HepG2 (cell line): Measurements from ENCODE around the gene NUFIP1. TPM values are rescaled to one million over a fixed set of nuclear protein-coding genes. Genes with fewer than 3 reads are reported as not detected.

Source experiments
- ATAC-seq: fragments of 200-7000 bp; cut with Tn5 transposase; 3 replicates; pipeline ENCODE4 v1.9.1; 2020; ENCODE audit warnings: mild to moderate bottlenecking, moderate library complexity
- BruUV-seq: library from RNA; stranded (reverse); fragments of 400-500 nt; replicated peaks from 2 replicates; lab custom pipeline; 2021; lab: Mats Ljungman, UMichigan
- CTCF ChIA-PET: fragments of 300-600 bp; formaldehyde crosslinking; extraction: SDS; loops from one replicate; lab custom pipeline; 2021; ENCODE audit warnings: low total read pairs, inconsistent platforms, low intra/inter-chr PET ratio; lab: Yijun Ruan, JAX
- POLR2A ChIA-PET: fragments of 350-600 bp; sonication (Branson Sonifier 250); formaldehyde crosslinking; loops from one replicate; lab custom pipeline; 2020; ENCODE audit warnings: antibody characterized with exemption, inconsistent platforms; lab: Yijun Ruan, JAX
- DNase-seq: peaks from one replicate; pipeline ENCODE4 v3.0.0-alpha.2; 2015; ENCODE audit warnings: low spot score
- FAIRE-seq: peaks from 3 replicates; lab custom pipeline; 2011; peaks lifted over from hg19 to GRCh38; lab: Jason Lieb, UNC
- H2AFZ ChIP-seq: one replicate; pipeline ENCODE4 v1.6.1; 2011; ENCODE audit warnings: low read length, inconsistent platforms
- H3K27ac ChIP-seq: fragments of 300-600 bp; 3 replicates; pipeline ENCODE4 v1.8.0; 2011; ENCODE audit warnings: mixed run types, mild to moderate bottlenecking, mixed read lengths, low read length, inconsistent platforms; ENCODE audit not compliant: insufficient read depth; ENCODE audit errors: extremely low read length
- H3K27me3 ChIP-seq, 2 experiments: fragments of 200-600 bp in 1 of 2; 2 replicates in 1 of 2; 3 replicates in 1 of 2; pipeline versions ENCODE4 v1.6.0 to v1.8.0; 2011; ENCODE audit warnings: low read length in 2 of 2, mild to moderate bottlenecking in 2 of 2, moderate library complexity in 2 of 2, inconsistent platforms in 1 of 2; ENCODE audit not compliant: insufficient read depth in 2 of 2, control insufficient read depth in 1 of 2
- H3K36me3 ChIP-seq, 2 experiments: fragments of 200-600 bp in 1 of 2; replicated peaks in 1 of 2; 2 replicates in 1 of 2; 3 replicates in 1 of 2; pipeline versions ENCODE4 v1.5.1 to v1.8.0; 2011; ENCODE audit warnings: low read length in 2 of 2, inconsistent platforms in 1 of 2; ENCODE audit not compliant: insufficient read depth in 2 of 2, control insufficient read depth in 1 of 2
- H3K4me1 ChIP-seq: 2 replicates; pipeline ENCODE4 v1.5.1; 2012; ENCODE audit warnings: low read length, inconsistent platforms; ENCODE audit not compliant: insufficient read depth
- H3K4me2 ChIP-seq: 2 replicates; pipeline ENCODE4 v1.6.0; 2011; ENCODE audit warnings: low read depth, low read length, inconsistent platforms
- H3K4me3 ChIP-seq, 3 experiments: fragments of 200-600 bp in 1 of 3; sonication (generic), shearing (Covaris generic) in 1 of 3; replicated peaks in 1 of 3; 2 replicates each; pipeline ENCODE4 v1.5.1; 2011 to 2016; ENCODE audit warnings: low read length in 3 of 3, inconsistent platforms in 2 of 3, low read depth in 2 of 3, mild to moderate bottlenecking in 2 of 3, control low read depth in 1 of 3, mixed read lengths in 1 of 3; ENCODE audit not compliant: insufficient read depth in 1 of 3
- H3K79me2 ChIP-seq: one replicate; pipeline ENCODE4 v1.6.1; 2011; ENCODE audit warnings: low read length, inconsistent platforms; ENCODE audit not compliant: insufficient read depth
- H3K9ac ChIP-seq: 2 replicates; pipeline ENCODE4 v1.6.0; 2011; ENCODE audit warnings: mild to moderate bottlenecking, low read depth, low read length, inconsistent platforms; ENCODE audit not compliant: insufficient read depth
- H3K9me3 ChIP-seq: 2 replicates; pipeline ENCODE4 v1.5.1; 2012; ENCODE audit warnings: mild to moderate bottlenecking, low read length
- H4K20me1 ChIP-seq: 2 replicates; pipeline ENCODE4 v1.6.0; 2011; ENCODE audit warnings: inconsistent platforms, mild to moderate bottlenecking, low read length, moderate library complexity; ENCODE audit not compliant: insufficient read depth
- FLYWCH1 ChIP-seq: sonication (generic); formaldehyde crosslinking; IDR thresholded peaks from 2 replicates; pipeline ENCODE4 v1.8.1; 2023; ENCODE audit warnings: mild to moderate bottlenecking, missing genetic modification reagents
- ZEB1 ChIP-seq: IDR thresholded peaks from 2 replicates; pipeline ENCODE4 v1.6.1; 2012; ENCODE audit warnings: mild to moderate bottlenecking, low read depth, inconsistent platforms; ENCODE audit not compliant: insufficient replicate concordance
- ZFP90 ChIP-seq: sonication (generic); formaldehyde crosslinking; IDR thresholded peaks from 2 replicates; pipeline ENCODE4 v1.8.0; 2022; ENCODE audit warnings: missing genetic modification reagents, mild to moderate bottlenecking, inconsistent platforms, borderline replicate concordance
- ZNF12 ChIP-seq: sonication (generic); formaldehyde crosslinking; IDR thresholded peaks from 2 replicates; pipeline ENCODE4 v1.5.0; 2020; ENCODE audit warnings: missing genetic modification reagents
- ZNF782 ChIP-seq: sonication (generic); formaldehyde crosslinking; IDR thresholded peaks from 2 replicates; pipeline ENCODE4 v1.4.0; 2020; ENCODE audit warnings: missing genetic modification reagents, mild to moderate bottlenecking, borderline replicate concordance
- WGBS: methylation state at CpG from one replicate; pipeline ENCODE4 v1.1.6; 2017; ENCODE audit warnings: low lambda C conversion rate; 5-methylcytosine and 5-hydroxymethylcytosine counted together
- in situ Hi-C: cut with HindIII; loops from 2 replicates; pipeline ENCODE4 v1.10.0; 2017; ENCODE audit warnings: low pct_unique_long_range_greater_than_20kb; ENCODE audit not compliant: extremely low pct_ligation_motif_present
- intact Hi-C: fragments of 100-400 bp; cut with micrococcal nuclease; formaldehyde crosslinking; loops from one replicate; pipeline ENCODE4 v1.10.0; 2022; ENCODE audit not compliant: unreplicated experiment
- polyA plus RNA-seq, 8 experiments: library from polyadenylated mRNA; depleted of rRNA in 3 of 8; stranded (reverse) in 7 of 8; unstranded in 1 of 8; fragments of >200 nt; fragmentation: Illumina TruSeq in 4 of 8; extraction: Trizol in 4 of 8; gene quantifications; 2 replicates each; pipeline versions ENCODE4 v1.2.1 to v1.2.3, GENCODE V29; 2011 to 2016; ENCODE audit warnings: low read depth in 4 of 8, missing spikeins in 1 of 8, mixed read lengths in 1 of 8; ENCODE audit not compliant: insufficient read depth in 1 of 8
- total RNA-seq, 5 experiments: library from RNA; depleted of rRNA; stranded (reverse); fragments of >200 nt; fragmentation: Illumina TruSeq; extraction: Trizol; gene quantifications; 2 replicates each; pipeline ENCODE4 v1.2.3, GENCODE V29; 2016; ENCODE audit warnings: low read depth in 1 of 5
- TF ChIP-seq, protein P1 (sequence below): sonication (generic); formaldehyde crosslinking; IDR thresholded peaks from 2 replicates; pipeline ENCODE4 v1.4.0; 2020; ENCODE audit warnings: missing genetic modification reagents
- TF ChIP-seq, protein P2 (sequence below): sonication (generic); formaldehyde crosslinking; IDR thresholded peaks from 2 replicates; pipeline ENCODE4 v1.5.0; 2020; ENCODE audit warnings: missing genetic modification reagents
- TF ChIP-seq, protein P3 (sequence below): conservative IDR thresholded peaks from 2 replicates; pipeline ENCODE4 v1.6.1; 2018; ENCODE audit warnings: missing genetic modification reagents
- TF ChIP-seq, protein P4 (sequence below): sonication (generic); formaldehyde crosslinking; IDR thresholded peaks from 2 replicates; pipeline ENCODE4 v1.4.0; 2020; ENCODE audit warnings: missing genetic modification reagents, mild to moderate bottlenecking, borderline replicate concordance
- TF ChIP-seq, protein P5 (sequence below): sonication (generic); formaldehyde crosslinking; conservative IDR thresholded peaks from 2 replicates; pipeline ENCODE4 v1.4.0; 2020; ENCODE audit warnings: mild to moderate bottlenecking, missing genetic modification reagents, moderate library complexity

The NUFIP1 gene
- total and polyA plus RNA-seq, 2 of the 13 experiments (the other 11 are each of a cell fraction or from before 2014, with no cell fraction given), result 1.9 to 10.3 TPM

DNA sequence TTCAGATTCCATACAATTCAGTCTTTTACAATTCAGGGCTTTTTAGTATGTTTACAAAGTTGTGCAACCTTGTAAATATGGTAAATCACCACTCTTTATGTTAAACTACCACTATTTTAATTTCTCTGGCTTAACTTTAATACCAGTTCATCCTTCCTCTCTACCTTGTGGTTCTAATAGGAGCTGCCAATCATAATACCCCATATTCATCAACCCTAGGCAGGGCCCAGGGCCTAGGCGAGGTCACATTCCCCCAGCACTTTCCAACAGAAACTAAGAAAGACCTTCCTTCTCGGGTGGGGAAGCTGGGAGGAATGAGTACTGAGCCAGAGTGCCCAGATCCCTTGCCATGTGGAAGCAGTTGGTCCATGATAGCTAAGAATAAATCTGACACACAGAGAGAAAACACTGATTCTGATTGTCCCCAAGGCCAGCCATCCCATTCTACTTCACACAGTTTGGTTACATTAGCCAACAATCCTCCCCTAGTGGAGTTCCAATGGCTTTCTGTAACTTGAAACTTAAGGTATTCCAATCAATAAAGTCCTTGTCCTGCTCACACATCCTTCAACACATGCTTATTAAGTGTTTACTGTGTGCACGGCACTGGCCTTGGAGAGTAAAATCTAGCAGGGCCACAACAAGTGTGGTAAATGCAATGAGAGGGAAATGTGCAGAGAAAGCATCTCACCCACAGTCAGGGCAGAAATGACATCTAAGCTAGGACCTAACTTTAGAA is 76.8 kb downstream of the NUFIP1 start (continued):
- TF ChIP-seq, protein P1, sequence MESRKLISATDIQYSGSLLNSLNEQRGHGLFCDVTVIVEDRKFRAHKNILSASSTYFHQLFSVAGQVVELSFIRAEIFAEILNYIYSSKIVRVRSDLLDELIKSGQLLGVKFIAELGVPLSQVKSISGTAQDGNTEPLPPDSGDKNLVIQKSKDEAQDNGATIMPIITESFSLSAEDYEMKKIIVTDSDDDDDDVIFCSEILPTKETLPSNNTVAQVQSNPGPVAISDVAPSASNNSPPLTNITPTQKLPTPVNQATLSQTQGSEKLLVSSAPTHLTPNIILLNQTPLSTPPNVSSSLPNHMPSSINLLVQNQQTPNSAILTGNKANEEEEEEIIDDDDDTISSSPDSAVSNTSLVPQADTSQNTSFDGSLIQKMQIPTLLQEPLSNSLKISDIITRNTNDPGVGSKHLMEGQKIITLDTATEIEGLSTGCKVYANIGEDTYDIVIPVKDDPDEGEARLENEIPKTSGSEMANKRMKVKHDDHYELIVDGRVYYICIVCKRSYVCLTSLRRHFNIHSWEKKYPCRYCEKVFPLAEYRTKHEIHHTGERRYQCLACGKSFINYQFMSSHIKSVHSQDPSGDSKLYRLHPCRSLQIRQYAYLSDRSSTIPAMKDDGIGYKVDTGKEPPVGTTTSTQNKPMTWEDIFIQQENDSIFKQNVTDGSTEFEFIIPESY (CRISPR knock-in tag), result no peak
- TF ChIP-seq, protein P2, sequence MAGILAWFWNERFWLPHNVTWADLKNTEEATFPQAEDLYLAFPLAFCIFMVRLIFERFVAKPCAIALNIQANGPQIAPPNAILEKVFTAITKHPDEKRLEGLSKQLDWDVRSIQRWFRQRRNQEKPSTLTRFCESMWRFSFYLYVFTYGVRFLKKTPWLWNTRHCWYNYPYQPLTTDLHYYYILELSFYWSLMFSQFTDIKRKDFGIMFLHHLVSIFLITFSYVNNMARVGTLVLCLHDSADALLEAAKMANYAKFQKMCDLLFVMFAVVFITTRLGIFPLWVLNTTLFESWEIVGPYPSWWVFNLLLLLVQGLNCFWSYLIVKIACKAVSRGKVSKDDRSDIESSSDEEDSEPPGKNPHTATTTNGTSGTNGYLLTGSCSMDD, result no peak
- TF ChIP-seq ZNF782, result no peak

DNA sequence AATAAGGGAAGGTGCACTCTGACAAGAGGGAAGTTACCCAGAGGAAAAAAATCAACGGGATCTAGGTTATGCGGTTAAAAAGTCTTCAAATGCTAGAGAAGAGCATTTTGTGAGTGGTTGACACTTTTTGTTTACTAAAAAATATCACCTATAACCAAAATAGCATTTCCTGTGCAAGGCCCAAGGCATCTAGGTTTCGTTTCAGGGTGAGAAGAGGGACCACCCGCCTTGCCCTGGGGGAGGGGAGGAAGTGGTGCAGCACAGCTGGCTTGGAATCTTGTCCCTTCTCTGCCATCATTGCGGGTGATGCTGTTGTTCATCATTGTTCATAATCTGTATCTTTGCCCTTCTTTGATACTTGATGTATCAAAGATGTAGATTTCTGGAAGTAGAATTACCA is 80.6 kb downstream of the NUFIP1 start:
- DNase-seq (no peak), ATAC-seq (no peak), FAIRE-seq (no peak)
- ChIA-PET POLR2A (no interaction called here), CTCF (no interaction called here)
- WGBS, result 45% methylated on average over 5 of the region's 5 CpGs
- Histone ChIP-seq H3K4me3 (no peak overlapping the region), H3K9ac (no peak overlapping the region), H2AFZ (no peak overlapping the region), H3K27ac (no peak overlapping the region), H3K79me2 (no peaks in the 10 kb centered on the region), H3K36me3 (no peaks in the 10 kb centered on the region), H4K20me1 (no peaks in the 10 kb centered on the region), H3K4me2 (no peak overlapping the region), H3K4me1 (peaks cover 9% of the 10 kb centered on the region), H3K9me3 (peaks cover 9% of the 10 kb centered on the region; the same call in 1 of the 2 replicates), H3K27me3 (peaks cover 2 to 26% of the 10 kb centered on the region in 2 experiments; a peak in 3 of 5 replicates)
- in situ Hi-C loops (no loop called here), intact Hi-C loops (no loop called here)
- no TSS peak for BruUV-seq
- TF ChIP-seq, protein P3, sequence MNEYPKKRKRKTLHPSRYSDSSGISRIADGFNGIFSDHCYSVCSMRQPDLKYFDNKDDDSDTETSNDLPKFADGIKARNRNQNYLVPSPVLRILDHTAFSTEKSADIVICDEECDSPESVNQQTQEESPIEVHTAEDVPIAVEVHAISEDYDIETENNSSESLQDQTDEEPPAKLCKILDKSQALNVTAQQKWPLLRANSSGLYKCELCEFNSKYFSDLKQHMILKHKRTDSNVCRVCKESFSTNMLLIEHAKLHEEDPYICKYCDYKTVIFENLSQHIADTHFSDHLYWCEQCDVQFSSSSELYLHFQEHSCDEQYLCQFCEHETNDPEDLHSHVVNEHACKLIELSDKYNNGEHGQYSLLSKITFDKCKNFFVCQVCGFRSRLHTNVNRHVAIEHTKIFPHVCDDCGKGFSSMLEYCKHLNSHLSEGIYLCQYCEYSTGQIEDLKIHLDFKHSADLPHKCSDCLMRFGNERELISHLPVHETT, result no peak
- no peak for TF ChIP-seq FLYWCH1 (CRISPR knock-in tag)
- no peak for TF ChIP-seq ZEB1
- TF ChIP-seq ZNF12 (CRISPR knock-in tag), result no peak
- no peak for TF ChIP-seq ZFP90
- TF ChIP-seq, protein P4, sequence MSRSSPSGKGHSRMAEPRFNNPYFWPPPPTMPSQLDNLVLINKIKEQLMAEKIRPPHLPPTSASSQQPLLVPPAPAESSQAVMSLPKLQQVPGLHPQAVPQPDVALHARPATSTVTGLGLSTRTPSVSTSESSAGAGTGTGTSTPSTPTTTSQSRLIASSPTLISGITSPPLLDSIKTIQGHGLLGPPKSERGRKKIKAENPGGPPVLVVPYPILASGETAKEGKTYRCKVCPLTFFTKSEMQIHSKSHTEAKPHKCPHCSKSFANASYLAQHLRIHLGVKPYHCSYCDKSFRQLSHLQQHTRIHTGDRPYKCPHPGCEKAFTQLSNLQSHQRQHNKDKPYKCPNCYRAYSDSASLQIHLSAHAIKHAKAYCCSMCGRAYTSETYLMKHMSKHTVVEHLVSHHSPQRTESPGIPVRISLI, result no peak
- TF ChIP-seq, protein P5, sequence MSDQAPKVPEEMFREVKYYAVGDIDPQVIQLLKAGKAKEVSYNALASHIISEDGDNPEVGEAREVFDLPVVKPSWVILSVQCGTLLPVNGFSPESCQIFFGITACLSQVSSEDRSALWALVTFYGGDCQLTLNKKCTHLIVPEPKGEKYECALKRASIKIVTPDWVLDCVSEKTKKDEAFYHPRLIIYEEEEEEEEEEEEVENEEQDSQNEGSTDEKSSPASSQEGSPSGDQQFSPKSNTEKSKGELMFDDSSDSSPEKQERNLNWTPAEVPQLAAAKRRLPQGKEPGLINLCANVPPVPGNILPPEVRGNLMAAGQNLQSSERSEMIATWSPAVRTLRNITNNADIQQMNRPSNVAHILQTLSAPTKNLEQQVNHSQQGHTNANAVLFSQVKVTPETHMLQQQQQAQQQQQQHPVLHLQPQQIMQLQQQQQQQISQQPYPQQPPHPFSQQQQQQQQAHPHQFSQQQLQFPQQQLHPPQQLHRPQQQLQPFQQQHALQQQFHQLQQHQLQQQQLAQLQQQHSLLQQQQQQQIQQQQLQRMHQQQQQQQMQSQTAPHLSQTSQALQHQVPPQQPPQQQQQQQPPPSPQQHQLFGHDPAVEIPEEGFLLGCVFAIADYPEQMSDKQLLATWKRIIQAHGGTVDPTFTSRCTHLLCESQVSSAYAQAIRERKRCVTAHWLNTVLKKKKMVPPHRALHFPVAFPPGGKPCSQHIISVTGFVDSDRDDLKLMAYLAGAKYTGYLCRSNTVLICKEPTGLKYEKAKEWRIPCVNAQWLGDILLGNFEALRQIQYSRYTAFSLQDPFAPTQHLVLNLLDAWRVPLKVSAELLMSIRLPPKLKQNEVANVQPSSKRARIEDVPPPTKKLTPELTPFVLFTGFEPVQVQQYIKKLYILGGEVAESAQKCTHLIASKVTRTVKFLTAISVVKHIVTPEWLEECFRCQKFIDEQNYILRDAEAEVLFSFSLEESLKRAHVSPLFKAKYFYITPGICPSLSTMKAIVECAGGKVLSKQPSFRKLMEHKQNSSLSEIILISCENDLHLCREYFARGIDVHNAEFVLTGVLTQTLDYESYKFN, result no peak
